Coronary artery (tissue), 2 donors: ENCODE measurements around the gene AP2S1.
"Not testable (repeated sequence)": the region's sequence is repeated elsewhere in the genome, so short reads cannot be mapped to it uniquely, and the experiment has no call there.

ENCODE experiments used
- DNase-seq: peaks from one replicate; pipeline ENCODE4 v3.0.0-alpha.2; 2017; ENCODE audit warnings: low spot score
- H3K27ac ChIP-seq, 2 donors: fragments of 200-600 bp; sonication (generic); one replicate each; pipeline ENCODE4 v1.5.1; 2016 to 2019
- H3K4me3 ChIP-seq: fragments of 200-600 bp; sonication (generic); 2 replicates; pipeline ENCODE4 v1.5.1; 2016; ENCODE audit warnings: mild to moderate bottlenecking, moderate library complexity
- TF ChIP-seq, protein P1 (sequence below): fragments of 200-600 bp; sonication (generic); IDR thresholded peaks from one replicate; pipeline ENCODE4 v1.5.1; 2019; ENCODE audit warnings: antibody characterized with exemption

The AP2S1 gene

DNA sequence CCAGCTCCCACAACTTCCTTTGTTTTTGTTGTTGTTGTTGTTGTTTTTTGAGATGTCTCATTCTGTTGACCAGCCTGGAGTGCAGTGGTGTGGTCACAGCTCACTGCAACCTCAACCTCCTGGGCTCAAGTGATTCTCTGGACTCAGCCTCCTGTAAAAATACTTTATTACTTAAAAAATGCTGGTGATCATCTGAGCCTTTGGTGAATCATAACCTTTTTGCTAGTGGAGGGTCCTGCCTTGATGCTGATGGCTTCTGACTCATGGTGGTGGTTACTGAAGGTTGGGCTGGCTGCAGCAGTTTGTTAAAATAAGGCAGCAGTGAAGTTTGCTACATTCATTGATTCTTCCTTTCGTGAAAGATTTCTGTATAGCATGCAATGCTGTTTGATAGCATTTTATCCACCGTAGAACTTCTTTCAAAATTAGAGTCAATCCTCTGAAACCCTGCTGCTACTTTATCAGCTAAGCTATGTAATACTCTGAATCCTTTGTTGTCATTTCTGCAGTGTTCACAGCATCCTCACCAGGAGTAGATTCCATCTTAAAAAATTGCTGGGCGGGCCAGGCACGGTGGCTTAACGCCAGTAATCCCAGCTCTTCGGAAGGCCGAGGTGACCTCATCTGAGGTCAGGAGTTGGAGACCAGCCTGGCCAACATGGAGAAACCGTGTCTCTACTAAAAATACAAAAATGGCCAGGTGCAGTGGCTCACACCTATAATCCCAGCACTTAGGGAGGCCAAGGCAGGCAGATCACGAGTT, 28.1 kb upstream of the AP2S1 start:
- TF ChIP-seq, protein P1, sequence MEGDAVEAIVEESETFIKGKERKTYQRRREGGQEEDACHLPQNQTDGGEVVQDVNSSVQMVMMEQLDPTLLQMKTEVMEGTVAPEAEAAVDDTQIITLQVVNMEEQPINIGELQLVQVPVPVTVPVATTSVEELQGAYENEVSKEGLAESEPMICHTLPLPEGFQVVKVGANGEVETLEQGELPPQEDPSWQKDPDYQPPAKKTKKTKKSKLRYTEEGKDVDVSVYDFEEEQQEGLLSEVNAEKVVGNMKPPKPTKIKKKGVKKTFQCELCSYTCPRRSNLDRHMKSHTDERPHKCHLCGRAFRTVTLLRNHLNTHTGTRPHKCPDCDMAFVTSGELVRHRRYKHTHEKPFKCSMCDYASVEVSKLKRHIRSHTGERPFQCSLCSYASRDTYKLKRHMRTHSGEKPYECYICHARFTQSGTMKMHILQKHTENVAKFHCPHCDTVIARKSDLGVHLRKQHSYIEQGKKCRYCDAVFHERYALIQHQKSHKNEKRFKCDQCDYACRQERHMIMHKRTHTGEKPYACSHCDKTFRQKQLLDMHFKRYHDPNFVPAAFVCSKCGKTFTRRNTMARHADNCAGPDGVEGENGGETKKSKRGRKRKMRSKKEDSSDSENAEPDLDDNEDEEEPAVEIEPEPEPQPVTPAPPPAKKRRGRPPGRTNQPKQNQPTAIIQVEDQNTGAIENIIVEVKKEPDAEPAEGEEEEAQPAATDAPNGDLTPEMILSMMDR: no peak
- Histone ChIP-seq H3K4me3 (no peak overlapping the region), H3K27ac (no peak overlapping the region)
- DNase-seq: no peak

DNA sequence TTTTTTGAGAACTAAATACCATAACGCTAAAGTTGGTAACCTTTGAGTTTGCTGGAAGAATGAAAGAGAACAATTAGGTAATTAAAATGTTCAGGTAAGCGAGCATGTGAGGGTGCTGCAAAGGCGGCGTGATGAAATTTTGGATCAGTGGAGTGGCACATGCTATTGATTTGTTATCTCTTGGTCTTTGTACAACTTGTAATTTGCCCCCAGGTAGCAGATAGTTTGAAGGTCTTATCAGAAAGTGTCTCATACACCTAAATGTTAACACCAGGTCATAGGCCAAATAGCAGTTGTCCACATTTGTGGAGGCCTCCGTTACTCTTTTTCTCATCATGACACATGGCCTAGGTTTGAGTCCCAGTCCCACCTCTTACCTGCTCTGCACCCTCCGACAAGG, 25.0 kb upstream of the AP2S1 start:
- TF ChIP-seq, protein P1: no peak
- no peak overlapping the region for H3K27ac ChIP-seq
- DNase-seq: no peak
- no peak overlapping the region for H3K4me3 ChIP-seq

DNA sequence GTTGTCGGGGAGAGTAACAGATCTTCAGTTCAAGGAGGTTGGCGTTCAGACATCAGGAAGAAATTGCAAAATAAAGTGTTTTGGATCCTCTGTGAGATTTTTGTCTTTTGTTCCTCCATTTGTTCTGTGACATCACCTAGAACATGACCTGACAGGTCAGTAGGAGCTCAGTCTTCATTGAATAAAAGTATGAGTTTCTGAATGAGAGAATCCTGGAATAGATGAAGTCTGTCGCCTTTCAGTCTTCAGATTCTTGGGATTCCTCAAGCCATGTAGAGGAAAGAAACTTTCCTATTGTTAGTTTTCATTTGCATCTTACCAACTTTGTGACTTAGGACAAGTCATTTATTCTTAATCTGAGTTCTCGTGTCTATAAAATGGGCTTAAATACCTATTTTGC, 24.6 kb upstream of the AP2S1 start:
- H3K27ac ChIP-seq: no peak overlapping the region
- DNase-seq: no peak
- TF ChIP-seq, protein P1: no peak

DNA sequence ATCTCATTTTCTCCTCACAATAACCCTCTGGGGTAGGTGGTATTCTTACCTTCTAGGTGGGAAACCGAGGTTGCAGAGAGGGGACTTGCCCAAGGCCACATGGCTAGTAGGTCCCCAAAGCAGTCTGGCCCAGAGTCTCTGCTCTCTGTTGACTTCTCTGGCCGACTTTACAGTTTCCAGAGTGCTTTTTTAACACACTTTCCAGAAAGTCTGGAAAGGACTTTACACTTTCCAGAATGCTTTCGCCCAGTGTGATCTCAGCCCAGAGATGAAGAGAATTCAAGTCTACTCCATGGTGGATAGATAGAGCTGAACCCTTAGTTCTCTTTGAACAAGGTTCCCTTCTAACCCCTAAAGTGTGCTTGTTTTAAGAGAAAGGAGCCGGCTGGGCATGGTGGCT, 22.3 kb upstream of the AP2S1 start:
- no peak for DNase-seq
- H3K27ac ChIP-seq: no peak overlapping the region
- TF ChIP-seq, protein P1: no peak
- H3K4me3 ChIP-seq: no peak overlapping the region

More for the DNA sequence above, 24.6 kb upstream of the AP2S1 start:
- H3K4me3 ChIP-seq: no peak overlapping the region

DNA sequence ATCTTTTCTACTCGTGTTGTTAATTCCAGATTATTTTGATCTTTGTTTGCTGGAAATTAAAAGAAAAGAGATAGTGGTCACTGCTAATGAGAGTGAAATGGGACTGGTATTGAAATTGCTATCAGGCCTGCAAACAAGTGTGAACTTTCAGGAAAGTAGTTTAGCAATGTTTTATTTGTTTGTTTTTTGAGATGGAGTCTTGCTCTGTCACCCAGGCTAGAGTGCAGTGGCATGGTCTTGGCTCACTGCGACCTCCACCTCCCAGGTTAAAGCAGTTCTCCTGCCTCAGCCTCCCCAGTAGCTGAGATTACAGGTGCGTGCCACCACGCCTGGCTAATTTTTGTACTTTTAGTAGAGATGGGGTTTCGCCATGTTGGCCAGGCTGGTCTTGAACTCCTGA, 20.5 kb upstream of the AP2S1 start:
- not testable (repeated sequence) for DNase-seq, H3K4me3 ChIP-seq, H3K27ac ChIP-seq

DNA sequence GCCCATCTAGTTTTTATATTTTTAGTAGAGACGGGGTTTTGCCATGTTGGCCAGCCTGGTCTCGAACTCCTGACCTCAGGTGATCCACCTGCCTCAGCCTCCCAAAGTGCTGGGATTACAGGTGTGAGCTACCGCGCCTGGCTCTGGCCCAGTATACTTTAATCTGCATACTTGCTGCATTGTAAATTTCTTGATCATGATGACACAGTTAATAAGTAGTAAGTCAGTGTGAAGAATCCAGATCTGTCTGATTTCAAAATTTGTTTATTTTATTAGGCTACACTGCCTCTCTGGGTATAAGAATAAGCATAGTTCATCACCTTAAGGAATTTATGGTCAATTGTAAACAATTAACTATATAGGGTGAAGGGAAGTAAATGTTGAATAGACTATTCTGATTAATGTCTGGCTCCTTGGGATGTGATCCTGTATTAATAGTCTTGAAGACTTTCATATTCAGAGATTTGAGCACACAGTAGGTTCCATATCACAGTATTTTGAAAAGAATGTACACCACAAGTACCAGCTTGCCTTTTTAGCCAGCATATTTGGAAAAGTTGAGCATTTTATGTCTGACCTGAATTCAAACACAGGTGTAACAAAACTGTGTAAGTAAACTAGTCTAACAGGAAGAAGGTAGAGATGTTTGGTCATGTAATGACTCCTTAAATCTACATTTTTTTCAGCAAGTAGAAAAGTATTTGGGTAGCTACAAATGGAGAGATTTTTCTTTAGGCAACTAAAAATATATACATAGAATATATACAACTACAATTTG, 17.6 kb upstream of the AP2S1 start:
- TF ChIP-seq, protein P1: no peak
- Histone ChIP-seq H3K4me3 (no peak overlapping the region), H3K27ac (no peak overlapping the region)
- DNase-seq: no peak

DNA sequence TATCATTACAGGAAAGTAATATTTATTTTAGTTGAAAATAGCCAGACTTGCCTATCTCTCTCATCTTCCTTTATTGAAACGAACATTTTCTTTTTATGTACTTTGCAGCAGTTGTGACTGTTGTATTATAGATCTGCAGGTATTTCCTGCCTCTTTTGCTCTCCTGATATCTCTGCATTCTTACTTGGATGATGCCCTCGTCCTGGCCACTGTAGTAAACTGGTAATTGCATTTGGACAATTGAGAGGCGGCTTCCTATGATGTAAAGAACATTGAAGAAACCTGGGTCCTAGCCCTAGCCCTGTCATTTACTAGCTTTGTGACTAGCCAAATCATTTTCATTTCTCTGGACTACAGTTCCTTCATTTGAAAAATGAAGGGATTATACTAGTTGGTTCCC, 16.5 kb upstream of the AP2S1 start:
- Histone ChIP-seq H3K4me3 (no peak overlapping the region), H3K27ac (no peak overlapping the region)
- TF ChIP-seq, protein P1: no peak
- no peak for DNase-seq
